ENCODE measurements around the gene F13B. TPM values are rescaled to one million over a fixed set of nuclear protein-coding genes. Genes with fewer than 3 reads are reported as not detected.

The F13B gene
- total and polyA plus RNA-seq, 4 donors = not detected

GRCh38 chr1:197073978-197074377, 6.9 kb upstream of the F13B start:
- Histone ChIP-seq H3K36me3 (ENCODE audit: control insufficient read depth in 4 of 4, insufficient read depth in 4 of 4, low read length in 4 of 4) (no peaks in the 10 kb centered on the region), H3K4me3 (no peak overlapping the region), H3K27ac (ENCODE audit: low read depth in 1 of 2, low read length in 1 of 2) (no peak overlapping the region), H3K9me3 (ENCODE audit: control insufficient read depth in 4 of 4, insufficient read depth in 3 of 4, low read length in 3 of 4) (peaks cover 0 to 2% (median 0%) of the 10 kb centered on the region in 4 donors), H3K4me1 (ENCODE audit: control insufficient read depth in 5 of 5, insufficient read depth in 5 of 5, low read length in 5 of 5) (no peaks in the 10 kb centered on the region), H3K27me3 (ENCODE audit: control insufficient read depth in 3 of 3, insufficient read depth in 3 of 3, low read length in 2 of 3) (no peaks in the 10 kb centered on the region), H3K9ac (ENCODE audit: insufficient read depth in 1 of 2, low read length in 2 of 2) (no peak overlapping the region)
- no peak for TF ChIP-seq CTCF (IDR thresholded peaks at IDR 0.05; ENCODE audit: control extremely low read depth, extremely low read depth)
- ATAC-seq (ENCODE audit: insufficient read depth, low FRiP score) (no peak), DNase-seq (no peak)
- 90 to 97% methylated on average over 1 of the region's 1 CpG for WGBS, 2 donors

- Histone ChIP-seq H3K9me3 (ENCODE audit: control insufficient read depth in 4 of 4, insufficient read depth in 3 of 4, low read length in 3 of 4) (peaks cover 0 to 4% (median 0%) of the 10 kb centered on the region in 4 donors), H3K36me3 (ENCODE audit: control insufficient read depth in 4 of 4, insufficient read depth in 4 of 4, low read length in 4 of 4) (no peaks in the 10 kb centered on the region), H3K27ac (ENCODE audit: low read depth in 1 of 2, low read length in 1 of 2) (no peak overlapping the region), H3K4me1 (ENCODE audit: control insufficient read depth in 5 of 5, insufficient read depth in 5 of 5, low read length in 5 of 5) (no peaks in the 10 kb centered on the region), H3K9ac (ENCODE audit: insufficient read depth in 1 of 2, low read length in 2 of 2) (no peak overlapping the region), H3K4me3 (no peak overlapping the region), H3K27me3 (ENCODE audit: control insufficient read depth in 3 of 3, insufficient read depth in 3 of 3, low read length in 2 of 3) (no peaks in the 10 kb centered on the region)
- TF ChIP-seq CTCF (IDR thresholded peaks at IDR 0.05; ENCODE audit: control extremely low read depth, extremely low read depth) = no peak
- DNase-seq (no peak), ATAC-seq (ENCODE audit: insufficient read depth, low FRiP score) (no peak)
Observed at GRCh38 chr1:197067457-197067818, 378 bp upstream of the F13B start.

- Histone ChIP-seq H3K27me3 (ENCODE audit: control insufficient read depth in 3 of 3, insufficient read depth in 3 of 3, low read length in 2 of 3) (no peaks in the 10 kb centered on the region), H3K27ac (ENCODE audit: low read depth in 1 of 2, low read length in 1 of 2) (no peak overlapping the region), H3K36me3 (ENCODE audit: control insufficient read depth in 4 of 4, insufficient read depth in 4 of 4, low read length in 4 of 4) (no peaks in the 10 kb centered on the region), H3K4me3 (no peak overlapping the region), H3K4me1 (ENCODE audit: control insufficient read depth in 5 of 5, insufficient read depth in 5 of 5, low read length in 5 of 5) (no peaks in the 10 kb centered on the region), H3K9me3 (ENCODE audit: control insufficient read depth in 4 of 4, insufficient read depth in 3 of 4, low read length in 3 of 4) (peaks cover 0 to 4% (median 0%) of the 10 kb centered on the region in 4 donors), H3K9ac (ENCODE audit: insufficient read depth in 1 of 2, low read length in 2 of 2) (no peak overlapping the region)
- no peak for TF ChIP-seq CTCF (IDR thresholded peaks at IDR 0.05; ENCODE audit: control extremely low read depth, extremely low read depth)
- no peak for ATAC-seq (ENCODE audit: insufficient read depth, low FRiP score)
- no peak for DNase-seq
- WGBS, 2 donors = 91 to 94% methylated on average over 1 of the region's 1 CpG
Observed at GRCh38 chr1:197066277-197066676, 783 bp downstream of the F13B start.

- Histone ChIP-seq H3K4me3 (no peak overlapping the region), H3K9ac (ENCODE audit: insufficient read depth in 1 of 2, low read length in 2 of 2) (no peak overlapping the region), H3K36me3 (ENCODE audit: control insufficient read depth in 4 of 4, insufficient read depth in 4 of 4, low read length in 4 of 4) (no peaks in the 10 kb centered on the region), H3K9me3 (ENCODE audit: control insufficient read depth in 4 of 4, insufficient read depth in 3 of 4, low read length in 3 of 4) (peaks cover 0 to 4% (median 0%) of the 10 kb centered on the region in 4 donors), H3K4me1 (ENCODE audit: control insufficient read depth in 5 of 5, insufficient read depth in 5 of 5, low read length in 5 of 5) (no peaks in the 10 kb centered on the region), H3K27me3 (ENCODE audit: control insufficient read depth in 3 of 3, insufficient read depth in 3 of 3, low read length in 2 of 3) (no peaks in the 10 kb centered on the region), H3K27ac (ENCODE audit: low read depth in 1 of 2, low read length in 1 of 2) (no peak overlapping the region)
- no peak for TF ChIP-seq CTCF (IDR thresholded peaks at IDR 0.05; ENCODE audit: control extremely low read depth, extremely low read depth)
- DNase-seq (no peak), ATAC-seq (ENCODE audit: insufficient read depth, low FRiP score) (no peak)
Observed at GRCh38 chr1:197065559-197065958, 1.5 kb downstream of the F13B start.
